Iris pigment epithelial cell (primary cell): ENCODE results near the gene TNS4.

ENCODE experiments used
- DNase-seq: peaks from one replicate; pipeline ENCODE4 v3.0.0-alpha.2; 2011; ENCODE audit warnings: low read depth

The TNS4 gene

DNA sequence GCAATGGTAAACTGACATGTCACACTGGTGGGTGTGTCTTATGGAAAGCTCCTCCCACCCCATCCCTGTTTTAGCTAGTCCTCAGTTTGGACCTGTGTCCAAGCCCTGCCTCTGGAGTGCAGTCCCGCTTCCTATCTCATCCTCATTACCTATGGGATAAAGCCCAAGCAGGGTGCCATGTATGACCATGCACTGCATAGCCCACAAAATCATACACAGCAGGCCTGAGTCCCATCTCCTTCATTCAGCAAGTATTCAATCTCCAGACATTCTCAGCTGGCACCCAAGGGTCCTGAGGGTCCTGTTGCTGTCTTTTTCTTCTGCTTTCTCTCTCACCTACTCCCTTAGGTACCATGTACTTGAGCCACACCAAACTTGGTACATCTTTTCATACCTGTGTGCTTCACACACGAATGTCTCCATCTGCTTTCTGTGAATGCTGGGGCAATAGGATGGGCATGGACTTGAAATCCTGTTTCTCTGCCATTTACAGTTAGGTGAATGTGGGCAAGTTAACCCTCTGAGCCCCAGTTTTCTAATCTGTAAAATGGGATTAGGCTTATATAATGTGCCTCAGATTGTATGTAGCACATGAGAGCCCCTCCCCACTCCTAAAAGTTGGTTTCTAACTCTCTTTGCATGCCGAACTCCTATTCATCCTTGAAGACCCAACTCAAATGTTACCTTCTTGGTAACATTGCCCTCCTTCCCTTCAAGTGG lies 28.5 kb downstream of the TNS4 start:
- peak; percentile 47 for DNase-seq

DNA sequence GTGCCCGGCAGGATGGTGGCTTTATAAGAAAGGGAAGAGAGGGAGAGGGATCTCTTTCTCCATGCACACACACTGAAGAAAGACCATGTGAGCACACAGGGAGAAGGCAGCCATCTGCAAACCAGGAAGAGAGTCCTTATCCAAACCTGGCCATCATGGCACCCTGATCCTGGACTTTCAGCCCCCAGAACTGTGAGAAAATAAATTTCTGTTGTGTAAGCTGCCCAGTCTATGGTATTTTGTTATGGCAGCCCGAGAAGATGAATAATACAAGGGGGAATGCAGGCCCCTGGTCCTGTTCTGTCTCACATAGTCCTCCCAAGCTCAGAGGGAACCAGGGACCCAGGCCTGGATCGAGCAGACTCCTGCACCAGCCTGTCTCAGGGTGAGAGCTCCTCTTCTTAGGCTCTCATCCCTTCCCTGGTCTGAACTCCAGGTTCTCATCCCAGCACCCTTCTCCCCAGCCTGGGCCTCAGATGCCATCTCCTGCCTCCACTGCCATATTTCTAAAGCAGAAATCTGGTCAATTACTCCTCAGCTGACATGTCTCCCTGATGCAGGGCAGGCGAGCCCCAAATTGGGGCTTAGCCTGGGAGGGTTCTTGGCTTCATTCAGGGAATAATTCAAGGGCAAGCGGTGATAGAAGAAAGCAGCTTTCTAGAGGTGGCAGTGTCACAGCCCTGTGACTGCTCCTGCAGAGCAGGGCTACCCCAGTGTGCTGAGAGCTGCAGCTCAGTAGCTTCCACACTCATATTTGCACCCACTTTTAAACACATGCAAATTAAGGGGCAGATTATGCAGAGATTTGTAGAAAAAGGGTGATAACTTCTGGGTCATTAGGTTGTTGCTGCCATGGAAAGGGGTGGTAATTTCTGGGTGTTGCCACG lies 29.3 kb downstream of the TNS4 start:
- DNase-seq, result peak; percentile 61

DNA sequence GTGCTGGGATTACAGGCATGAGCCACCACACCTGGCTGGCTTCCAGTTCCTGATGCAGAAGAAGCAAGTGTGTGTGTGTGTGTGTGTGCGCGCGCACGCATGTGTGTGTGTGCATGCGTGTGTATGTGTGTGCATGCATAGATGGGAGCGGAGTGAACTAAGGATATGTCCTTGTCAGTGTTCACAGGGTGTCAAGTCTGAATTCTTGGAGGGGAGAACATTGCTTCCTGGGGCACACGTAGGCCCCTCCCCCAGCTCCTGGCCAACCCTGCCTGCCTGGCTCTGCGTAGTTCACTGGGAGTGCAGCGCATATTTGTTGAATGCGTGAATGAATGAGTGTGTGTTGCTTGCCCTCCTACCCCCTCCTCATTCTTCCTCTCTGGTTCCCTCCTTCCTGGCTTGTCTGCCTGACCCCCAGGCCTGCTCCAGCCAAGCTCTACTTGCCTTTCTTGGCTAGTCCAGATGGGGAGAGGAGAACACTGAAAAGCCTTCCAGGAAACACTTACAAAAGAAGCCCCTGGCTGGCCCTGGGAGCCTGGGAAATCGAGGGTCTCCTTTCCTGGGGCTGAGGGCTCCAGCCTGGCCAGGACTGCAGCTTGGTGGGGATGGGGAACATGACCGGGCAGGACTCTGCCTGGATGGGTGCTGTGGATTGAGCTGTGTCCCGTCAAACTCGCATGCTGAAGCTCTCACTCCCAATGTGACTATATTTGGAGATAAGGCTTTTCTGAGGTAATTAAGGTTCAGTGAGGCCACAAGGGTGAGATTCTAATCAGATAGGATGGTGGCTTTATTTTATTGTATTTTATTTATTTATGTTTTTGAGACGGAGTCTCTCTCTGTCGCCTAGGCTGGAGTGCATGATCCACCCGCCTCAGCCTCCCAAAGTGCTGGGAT lies 30.2 kb downstream of the TNS4 start:
- peak; percentile 94 for DNase-seq

DNA sequence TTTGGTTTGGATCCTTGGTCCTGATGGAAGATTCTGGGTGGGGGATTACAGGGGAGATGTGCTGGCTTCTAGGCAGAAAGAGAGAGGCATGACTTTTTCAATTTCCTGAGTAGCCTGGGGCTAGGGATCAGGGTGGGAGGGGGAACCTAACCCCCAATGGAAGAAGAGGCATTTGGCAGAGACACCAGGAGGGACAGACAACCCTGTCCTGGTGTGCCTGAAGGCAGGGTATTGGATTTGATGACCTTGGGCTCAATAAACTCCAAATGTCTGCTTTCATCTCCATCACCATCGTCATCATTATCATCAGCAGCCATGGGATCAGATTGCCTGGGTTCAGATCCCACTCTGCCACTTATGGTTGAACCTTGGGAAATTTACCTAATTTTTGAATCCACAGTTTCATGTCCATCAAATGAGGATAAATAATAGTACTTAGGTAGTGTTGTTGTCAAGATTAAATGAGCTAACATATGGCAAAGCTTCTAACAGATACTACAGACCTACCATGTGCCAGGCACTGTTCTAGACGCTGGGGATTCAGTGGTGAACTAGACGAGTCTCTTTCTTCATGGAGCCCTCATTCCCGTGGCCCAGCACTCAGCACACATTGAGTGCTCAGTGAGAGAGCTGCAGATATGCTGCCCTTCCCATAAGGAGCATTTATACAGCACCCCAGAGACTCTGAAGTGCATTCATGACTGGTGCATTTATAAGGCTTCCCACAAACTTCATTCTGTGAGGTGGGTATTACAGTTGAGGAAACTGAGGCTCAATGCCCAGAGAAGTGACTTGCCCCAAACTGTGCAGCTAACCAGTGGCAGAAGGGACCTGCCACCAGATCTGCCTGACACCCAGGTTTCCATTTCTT lies 31.4 kb downstream of the TNS4 start:
- no peak for DNase-seq

DNA sequence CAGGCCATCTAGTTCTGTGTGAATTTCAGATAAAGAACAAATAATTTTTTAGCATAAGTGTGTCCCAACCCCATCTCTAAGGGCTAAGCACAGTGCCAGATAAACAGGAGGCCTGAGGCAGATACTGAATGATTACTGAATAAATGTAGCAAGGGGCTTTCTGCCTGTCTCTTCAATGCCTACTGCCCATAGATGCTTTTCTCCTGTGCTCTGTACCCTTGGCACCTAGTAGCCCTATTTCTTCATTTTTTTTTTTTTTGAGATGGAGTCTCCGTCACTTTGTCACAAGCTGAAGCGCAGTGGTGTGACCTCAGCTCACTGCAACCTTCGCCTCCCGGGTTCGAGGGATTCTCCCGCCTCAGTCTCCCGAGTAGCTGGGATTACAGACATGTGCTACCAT lies 32.9 kb downstream of the TNS4 start:
- DNase-seq, result no peak

DNA sequence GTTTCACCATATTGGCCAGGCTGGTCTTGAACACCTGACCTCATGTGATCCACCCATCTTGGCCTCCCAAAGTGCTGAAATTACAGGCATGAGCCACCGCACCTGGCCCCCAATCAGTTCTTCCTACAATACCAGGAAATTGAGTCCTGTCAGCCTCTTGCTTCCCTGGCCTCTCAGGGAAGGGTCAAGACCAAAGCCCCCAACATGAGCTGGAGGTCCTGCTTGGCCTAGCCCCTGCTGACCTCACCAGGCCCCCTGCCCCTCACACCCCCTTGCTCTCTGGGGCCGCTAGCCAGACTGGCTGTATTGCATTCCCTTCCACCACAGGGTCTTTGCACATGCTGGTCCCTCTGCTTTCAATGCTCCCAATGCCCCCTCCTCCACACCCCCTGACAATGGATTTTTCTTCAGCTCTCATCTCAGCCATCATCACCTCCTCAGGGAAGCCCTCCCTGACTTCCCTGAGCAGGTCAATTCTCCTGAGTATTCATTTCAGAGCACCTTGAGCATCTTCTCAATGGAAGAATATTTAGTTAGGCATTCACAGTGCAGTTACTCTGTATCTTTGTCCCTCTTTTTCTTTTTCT lies 34.0 kb downstream of the TNS4 start:
- no peak for DNase-seq

DNA sequence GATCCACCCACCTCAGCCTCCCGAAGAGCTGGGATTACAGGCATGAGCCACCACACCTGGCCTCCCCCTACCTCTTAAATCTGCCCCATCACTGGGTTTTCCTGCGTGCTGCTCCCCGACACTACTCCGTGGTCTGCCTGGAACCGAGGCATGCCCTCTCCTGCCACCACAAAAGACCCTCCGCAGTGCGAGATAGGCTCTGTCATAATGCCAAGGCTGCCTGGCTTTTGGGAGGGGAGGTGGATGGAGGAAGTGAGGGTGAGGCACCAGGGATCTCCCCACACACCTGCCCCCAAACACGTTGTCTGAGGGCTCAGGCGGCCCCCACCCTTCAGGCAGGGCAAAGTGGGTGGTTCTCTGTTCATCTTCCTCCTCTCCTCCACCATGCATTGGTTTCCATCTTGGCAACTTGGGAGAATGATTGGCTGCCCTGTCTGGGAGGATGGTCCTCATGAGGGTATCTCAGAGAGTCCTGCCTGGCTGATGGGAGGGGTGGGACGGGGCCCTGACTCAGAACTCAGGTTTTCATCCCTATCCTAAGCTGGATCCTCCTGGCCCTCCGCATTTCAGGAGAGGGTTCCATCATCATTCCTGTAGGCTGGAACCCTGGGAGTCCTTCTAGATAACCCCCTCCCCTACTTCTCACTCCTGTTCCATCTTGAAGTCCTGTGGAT lies 35.0 kb downstream of the TNS4 start:
- DNase-seq, result peak; percentile 23

DNA sequence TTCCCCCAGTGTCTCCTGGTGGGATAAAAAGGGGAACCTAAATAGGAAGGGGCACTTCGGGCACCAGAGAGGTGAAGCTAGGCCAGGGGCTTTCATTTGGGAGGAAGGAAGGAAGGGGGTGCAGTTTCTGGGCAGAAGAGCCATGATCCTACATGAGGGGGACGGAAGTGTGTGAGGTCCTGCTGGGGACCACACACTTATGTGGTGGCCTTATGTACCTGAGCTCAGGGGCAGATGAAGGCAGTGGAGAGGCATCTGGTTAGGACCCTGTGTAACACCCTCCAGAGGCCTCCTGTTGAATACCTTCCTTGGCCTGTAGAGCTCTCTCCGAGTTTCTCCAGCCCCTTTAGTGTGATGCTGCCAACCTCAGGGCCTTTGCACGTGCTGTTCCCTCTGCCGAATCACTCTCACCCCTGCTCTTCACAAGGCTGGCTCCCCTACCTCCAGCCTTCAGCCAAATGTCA lies 37.0 kb downstream of the TNS4 start:
- DNase-seq, result no peak

DNA sequence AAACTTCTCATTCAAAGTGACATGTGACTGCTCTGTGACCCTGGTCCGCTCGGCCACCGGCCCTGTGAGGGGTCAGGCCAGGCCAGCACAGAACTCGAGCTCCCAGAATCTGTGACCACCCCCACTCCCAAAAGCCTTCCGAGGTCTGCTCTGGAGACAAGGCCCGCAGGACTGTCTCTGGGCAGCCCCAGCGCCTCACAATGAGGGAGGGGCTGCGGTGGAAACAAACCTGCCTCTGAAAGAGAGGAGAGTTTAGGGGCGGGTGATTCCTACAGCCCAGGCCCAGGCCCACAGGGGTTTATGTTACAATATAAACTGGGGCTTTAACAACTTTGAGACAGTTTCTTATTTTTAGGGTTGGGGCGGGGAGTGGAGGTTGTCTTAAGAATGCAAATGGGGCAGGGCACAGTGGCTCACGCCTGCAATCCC lies 38.3 kb downstream of the TNS4 start:
- DNase-seq, result no peak

DNA sequence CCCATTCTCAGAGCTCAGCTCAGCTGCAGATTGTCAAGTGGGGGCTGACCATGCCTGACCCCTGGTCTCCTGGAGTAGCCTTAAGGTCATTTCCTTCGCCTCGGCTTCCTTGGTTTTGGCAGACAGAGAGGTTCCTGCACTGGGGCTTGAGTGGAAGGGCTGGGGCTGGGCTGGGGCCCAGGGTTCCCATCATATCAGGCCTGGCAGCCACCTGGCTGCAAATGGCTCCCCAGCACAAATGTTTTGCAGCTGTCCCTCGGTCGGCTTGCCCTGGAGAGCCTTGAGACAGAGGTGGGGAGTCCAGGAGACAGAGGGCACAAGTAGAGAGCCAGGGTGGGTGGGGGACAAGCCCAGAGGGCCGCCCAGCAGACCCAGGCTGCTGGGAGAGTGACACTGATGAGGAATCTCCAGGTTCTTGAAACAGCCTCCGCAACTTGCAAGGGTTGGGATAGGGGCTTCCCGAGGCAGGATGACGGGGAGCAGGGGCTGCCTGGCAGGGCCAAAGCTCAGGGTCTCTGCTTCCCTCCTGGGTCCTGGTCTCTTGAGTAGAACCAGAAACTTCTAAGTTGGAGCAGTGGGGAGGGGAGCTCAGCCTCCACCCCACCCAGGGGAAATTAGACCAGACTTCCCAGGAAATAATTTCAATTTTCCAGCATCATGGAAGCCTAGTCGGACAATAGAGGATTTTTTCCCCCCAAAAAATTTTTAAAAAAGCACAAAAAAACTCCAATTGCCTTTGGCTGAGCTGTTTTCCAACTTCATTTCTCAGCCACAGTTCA lies 38.9 kb downstream of the TNS4 start:
- DNase-seq, result no peak

DNA sequence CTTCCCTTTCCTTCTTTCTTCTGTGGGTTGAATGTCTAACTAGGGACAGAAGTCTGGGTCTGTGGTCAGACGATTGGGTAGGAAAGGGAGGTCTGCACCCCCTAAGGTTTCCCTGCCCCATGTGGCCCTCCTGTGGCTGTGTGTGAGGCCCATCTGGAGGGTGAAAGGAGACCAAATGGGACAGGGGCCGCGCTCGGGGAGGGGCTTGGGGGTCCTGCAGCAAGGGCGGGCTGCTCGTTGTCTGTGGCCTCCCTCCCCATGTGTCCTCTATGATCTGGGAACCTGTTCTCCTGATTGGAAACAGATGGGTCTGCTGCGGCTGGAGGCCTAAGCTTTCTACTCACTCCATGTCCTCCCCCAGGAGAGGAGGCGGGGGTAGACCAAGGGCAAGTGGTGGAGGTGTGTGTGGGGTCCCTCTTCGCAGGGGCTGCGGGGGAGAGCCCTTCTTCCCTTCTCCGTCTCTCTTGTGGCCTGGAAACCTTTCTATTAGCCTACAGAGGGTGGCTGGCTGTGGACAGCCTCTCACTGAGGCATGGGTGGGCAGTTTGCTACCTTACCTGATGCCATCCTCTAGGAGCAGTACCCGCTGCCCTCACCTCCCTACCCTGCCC lies 39.6 kb downstream of the TNS4 start:
- DNase-seq, result no peak

DNA sequence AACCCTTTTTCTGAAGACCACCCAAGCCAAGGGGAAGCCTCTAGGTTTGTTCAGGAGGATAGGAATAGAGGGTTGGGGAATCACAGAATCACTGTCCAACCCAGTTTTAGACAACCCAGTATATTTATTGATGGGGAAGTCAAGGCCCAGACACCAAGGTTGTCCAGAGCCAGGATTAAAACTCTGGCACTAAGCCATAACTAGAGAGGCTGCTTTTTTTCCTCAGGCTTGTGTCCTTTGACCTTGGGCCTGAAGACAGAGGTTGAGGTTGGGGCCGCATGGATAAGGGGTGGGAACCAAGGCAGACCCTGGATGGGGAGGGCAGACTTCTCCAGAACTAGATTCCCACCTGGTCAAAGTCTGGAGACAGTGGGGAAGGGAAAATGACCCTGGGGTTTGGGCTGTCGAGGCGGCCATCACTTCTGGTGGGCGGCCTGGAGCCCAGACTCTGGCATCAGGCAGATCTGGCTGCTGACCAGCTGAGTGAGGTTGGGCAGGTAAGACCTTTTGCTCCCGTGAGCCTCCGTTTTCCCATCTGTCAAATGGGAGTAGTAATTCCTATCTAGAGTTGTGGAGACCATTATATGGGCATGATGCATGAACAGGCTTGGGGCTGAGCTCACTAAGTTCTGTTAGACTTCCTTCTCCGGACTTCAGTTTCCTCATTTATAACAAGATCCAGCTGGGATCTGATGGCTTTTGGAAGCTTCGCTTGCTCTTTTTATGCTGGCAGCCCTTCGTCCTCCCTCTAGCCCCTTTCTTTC lies 40.3 kb downstream of the TNS4 start:
- no peak for DNase-seq

DNA sequence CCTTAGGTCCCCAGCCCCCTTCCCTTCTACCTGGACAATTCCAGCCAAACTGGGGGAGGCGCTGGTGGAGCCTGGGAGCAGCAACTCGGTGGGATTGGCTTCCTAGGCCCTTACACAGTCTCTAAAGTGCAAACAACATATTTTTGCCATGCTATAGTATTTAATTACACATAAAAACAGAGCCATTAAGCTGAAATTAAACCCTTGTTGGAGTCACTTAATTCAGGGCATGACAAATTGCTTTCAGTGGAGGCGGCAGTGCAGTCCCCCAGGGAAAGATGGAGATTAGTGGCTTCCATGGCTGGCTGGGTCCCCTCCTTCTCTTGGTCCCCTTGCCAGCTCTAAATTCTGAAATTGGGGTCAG lies 40.8 kb downstream of the TNS4 start:
- no peak for DNase-seq

DNA sequence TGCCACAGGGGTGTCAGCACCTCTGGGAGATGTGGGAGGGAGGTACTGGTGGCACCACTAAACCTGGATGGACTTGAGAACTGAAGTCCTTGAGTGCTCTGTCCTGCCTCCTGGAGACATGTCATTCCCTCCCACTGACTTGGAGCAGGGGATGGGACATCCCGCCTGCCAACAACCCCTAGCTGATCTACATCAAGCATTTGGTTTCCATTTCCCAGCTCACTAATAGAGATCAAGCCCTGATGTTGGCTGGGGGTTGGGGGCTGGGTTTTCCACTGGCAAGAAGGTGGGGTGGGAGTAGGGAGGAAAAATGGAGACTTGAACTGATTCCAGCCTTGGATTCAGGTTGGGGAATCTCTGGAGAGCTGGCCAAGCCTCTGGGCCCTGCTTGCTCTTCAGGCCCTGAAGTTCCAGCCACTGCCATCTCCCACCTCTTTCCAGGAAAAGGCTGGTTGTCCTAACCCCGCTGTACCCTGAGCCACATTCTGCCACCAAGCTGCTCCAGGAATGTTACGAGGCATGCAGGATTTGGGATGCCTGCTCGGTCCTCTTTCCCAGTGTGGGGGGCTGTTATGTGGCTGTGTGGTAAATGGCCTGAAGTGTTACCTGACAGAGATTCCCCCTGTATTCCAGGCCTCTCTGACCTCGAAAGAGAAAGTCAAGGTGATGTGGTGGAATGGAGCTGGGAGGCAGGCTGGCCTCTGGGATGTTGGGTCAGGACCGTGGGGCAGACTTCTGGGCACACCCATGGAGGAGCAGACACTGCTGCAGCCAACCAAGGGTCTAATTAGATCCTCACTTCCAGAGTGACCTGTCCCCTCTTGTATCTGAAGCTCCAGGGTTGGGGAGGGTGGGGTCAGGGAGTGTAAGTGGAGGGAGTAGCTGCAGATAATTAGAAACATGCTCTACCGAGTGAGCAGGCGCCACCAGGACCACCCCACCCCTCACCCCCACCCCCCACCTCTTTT lies 41.5 kb downstream of the TNS4 start:
- no peak for DNase-seq

DNA sequence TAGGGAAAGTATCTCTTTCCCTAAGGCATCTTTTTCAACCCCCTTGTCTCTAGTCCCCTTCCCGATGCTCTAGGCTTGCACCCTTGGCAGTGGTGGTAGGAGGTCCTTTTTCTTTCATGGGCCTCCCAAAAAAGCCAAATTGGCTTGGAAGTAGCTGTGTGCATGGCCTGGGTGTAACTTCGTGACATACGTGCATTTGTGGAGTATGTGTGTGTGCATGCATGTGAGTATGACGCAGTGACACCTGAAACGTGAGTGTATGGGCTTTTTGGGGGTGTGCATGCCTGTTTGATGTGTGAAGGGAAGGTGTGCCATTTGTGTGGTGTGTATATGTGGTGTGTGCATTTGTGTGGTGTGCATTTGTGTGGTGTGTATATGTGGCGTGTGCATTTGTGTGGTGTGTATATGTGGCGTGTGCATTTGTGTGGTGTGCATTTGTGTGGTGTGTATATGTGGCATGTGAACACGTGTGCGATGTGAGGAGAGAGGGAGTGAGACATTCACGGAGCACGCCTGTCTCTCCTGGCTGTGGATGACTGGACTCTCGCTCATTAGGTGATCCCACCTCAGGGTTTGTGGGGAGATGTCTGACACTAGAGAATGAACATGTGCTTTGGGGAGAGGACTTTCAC lies 42.5 kb downstream of the TNS4 start:
- no peak for DNase-seq

DNA sequence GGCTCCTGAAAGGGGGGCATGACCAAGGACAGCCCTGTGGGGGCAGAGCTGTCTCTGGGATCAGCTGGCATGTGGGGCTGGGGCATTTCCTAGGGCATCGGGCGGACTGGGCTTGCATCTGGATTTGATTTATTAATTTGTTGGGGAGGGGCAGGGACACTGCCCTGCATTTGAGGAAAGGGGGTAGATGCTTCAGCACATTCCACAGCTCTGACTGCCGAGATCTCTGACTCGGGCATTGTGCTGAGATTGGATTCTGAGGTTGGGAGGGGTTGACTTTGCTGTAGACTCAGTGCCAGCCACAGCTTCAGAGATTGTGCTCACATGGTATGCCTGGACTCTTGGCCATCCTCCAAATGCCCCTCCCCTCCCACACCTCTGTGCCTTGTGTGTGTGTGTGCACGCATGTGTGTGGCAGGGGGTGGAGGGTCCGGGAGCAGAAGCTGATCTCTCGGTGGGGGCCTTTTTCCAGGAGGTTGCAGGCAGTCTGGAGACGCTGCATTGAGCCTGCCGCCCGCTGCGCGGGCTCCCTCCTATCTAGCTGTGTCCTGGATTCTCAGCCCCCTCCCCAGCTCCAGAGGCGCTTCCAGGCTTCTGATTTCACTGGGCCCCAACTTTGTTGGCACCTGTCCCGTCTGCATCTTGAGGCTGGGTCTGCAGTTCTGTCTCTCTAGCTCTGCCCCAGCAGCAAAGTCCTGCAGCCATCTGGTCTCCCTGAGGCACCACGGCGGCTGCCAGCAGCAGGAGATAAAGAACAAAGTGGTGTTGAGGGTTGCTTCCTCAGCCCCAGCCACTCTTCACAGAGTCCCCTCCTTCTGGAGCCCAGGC lies 43.2 kb downstream of the TNS4 start:
- DNase-seq, result peak; percentile 72
